Astrocyte of the cerebellum (primary cell): ENCODE data around the gene TMEM18.

Experiments used
- DNase-seq: peaks from one replicate; pipeline ENCODE4 v3.0.0-alpha.2; 2011; ENCODE audit warnings: low read depth
- H3K4me3 ChIP-seq: 2 replicates; pipeline ENCODE4 v1.5.1; 2011; ENCODE audit warnings: mild to moderate bottlenecking, low read depth, low read length, moderate library complexity
- in situ Hi-C: cut with HindIII; loops from 2 replicates; pipeline ENCODE4 v1.10.0; 2017; ENCODE audit warnings: low sequenced_read_pairs
- TF ChIP-seq, protein P1 (sequence below): IDR thresholded peaks from 2 replicates; pipeline ENCODE4 v1.5.1; 2012; ENCODE audit warnings: low read length, low read depth, moderate library complexity, mild to moderate bottlenecking; ENCODE audit errors: missing control alignments

TMEM18 gene

DNA sequence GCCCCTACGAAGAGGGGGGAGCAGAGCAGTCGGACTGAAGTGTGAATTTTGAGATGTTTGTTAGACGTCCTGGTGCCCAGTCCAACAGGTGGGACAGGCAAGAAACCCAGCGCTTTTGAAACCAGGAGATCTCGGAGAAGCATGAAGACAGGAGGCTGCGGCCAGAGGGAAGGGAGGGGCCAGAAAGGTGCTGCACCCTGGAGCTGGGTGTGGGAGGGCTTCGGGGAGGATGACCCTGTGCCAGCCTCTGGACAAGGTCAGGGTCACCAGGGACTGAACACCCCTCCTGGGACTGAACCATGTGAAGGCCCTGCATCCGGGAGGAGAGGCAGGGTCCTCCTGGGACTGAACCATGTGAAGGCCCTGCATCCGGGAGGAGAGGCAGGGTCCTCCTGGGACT, 6.1 kb downstream of the TMEM18 start:
- in situ Hi-C loops, result no loop called here
- H3K4me3 ChIP-seq, result no peak overlapping the region
- TF ChIP-seq, protein P1, sequence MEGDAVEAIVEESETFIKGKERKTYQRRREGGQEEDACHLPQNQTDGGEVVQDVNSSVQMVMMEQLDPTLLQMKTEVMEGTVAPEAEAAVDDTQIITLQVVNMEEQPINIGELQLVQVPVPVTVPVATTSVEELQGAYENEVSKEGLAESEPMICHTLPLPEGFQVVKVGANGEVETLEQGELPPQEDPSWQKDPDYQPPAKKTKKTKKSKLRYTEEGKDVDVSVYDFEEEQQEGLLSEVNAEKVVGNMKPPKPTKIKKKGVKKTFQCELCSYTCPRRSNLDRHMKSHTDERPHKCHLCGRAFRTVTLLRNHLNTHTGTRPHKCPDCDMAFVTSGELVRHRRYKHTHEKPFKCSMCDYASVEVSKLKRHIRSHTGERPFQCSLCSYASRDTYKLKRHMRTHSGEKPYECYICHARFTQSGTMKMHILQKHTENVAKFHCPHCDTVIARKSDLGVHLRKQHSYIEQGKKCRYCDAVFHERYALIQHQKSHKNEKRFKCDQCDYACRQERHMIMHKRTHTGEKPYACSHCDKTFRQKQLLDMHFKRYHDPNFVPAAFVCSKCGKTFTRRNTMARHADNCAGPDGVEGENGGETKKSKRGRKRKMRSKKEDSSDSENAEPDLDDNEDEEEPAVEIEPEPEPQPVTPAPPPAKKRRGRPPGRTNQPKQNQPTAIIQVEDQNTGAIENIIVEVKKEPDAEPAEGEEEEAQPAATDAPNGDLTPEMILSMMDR, result no peak
- no peak for DNase-seq

DNA sequence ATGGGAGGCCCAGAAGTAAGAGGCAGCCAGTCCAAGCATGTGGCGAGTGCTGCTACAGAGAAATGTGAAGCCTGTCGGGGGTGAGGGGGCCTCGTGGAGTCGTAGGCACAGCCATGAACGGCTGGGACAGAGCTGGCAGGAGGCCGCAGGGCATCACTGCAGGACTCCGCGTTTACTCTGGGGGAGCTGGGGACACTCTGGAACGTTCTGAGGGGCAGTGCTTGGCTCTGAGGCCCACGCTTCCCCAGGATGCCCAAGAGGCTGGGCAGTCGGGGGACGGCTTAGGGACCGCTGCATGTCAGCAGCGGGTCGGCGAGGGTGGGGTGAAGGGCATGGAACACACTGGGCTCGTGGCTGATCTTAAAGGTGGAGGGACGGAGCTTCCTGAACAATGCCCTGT, 6.6 kb downstream of the TMEM18 start:
- in situ Hi-C loops, result no loop called here
- DNase-seq, result no peak
- H3K4me3 ChIP-seq, result no peak overlapping the region
- TF ChIP-seq, protein P1, result no peak

DNA sequence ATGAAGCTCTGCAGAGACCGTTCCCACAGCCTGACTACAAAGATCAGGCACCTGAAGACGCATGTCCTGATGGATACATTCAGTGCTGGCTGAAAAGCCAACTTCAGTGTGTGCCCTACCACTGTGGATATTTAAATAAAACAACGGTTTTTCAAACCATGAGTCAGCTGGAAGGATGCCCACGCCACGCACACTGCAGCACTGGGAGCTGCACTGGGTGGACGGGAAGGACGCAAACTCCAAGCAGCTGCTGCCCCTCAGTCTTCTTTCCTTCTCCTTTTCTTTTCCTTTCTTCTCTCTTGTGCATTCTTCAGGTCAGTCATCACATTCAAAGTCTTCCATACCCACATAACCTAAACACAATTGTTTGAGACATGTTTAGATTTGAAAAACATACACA, 7.9 kb downstream of the TMEM18 start:
- in situ Hi-C loops, result no loop called here
- peak; percentile 44 for DNase-seq
- TF ChIP-seq, protein P1, result no peak
- no peak overlapping the region for H3K4me3 ChIP-seq

GRCh38 chr2:668000-668398, 9.2 kb downstream of the TMEM18 start:
- H3K4me3 ChIP-seq, result no peak overlapping the region
- TF ChIP-seq, protein P1, result no peak
- no peak for DNase-seq
- in situ Hi-C loops, result no loop called here

DNA sequence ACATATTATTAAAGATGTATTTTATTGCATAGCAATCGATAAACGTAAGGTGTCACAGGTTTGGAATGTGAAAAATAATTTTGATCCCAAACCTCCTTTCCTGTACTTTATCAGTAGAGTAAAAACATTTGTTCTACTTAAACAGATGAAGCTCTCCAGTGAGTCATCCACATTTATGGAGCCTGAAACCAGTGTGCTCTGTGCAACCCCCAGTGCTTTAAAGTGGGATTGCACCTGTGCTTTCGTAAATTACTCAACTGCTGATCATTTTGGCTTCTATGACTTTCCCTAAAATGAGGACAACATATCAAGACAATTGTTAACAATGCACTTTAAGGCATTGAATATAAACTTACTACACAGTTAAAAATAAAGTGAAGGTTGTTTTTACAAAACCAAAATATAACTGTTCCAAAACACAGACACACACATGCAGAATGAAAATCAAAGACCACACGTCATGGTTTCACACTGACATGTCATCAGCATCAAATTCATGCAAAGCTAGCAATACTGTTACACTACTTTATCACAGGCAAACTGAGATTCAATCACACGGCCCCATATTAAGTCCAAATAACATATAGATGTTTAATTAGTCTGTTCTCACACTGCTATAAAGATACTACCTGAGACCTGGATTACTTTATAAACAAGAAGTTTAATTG, 9.7 kb downstream of the TMEM18 start:
- H3K4me3 ChIP-seq, result no peak overlapping the region
- peak; percentile 55 for DNase-seq
- TF ChIP-seq, protein P1, result peak; percentile 78
- in situ Hi-C loops, result no loop called here

- in situ Hi-C loops, result no loop called here
- TF ChIP-seq, protein P1, result no peak
- DNase-seq, result no peak
- H3K4me3 ChIP-seq, result no peak overlapping the region
Measured at GRCh38 chr2:666441-666840, 10.8 kb downstream of the TMEM18 start.
